Suprapubic skin (tissue), 4 donors: ENCODE measurements around the gene PABPN1L. TPM values are rescaled to one million over a fixed set of nuclear protein-coding genes. Genes with fewer than 3 reads are reported as not detected.

ENCODE experiments used
- DNase-seq, 2 donors: peaks; one replicate each; pipeline ENCODE4 v3.0.0-alpha.2; 2019; ENCODE audit warnings: low spot score in 2 of 2
- H3K27ac ChIP-seq: fragments of 200-600 bp; sonication (generic); one replicate; pipeline ENCODE4 v1.5.1; 2019
- H3K27me3 ChIP-seq: fragments of 200-600 bp; sonication (generic); one replicate; pipeline ENCODE4 v1.5.1; 2019
- H3K36me3 ChIP-seq: fragments of 200-600 bp; sonication (generic); one replicate; pipeline ENCODE4 v1.5.1; 2019
- H3K4me1 ChIP-seq: fragments of 200-600 bp; sonication (generic); one replicate; pipeline ENCODE4 v1.5.1; 2019
- H3K4me3 ChIP-seq: fragments of 200-600 bp; sonication (generic); one replicate; pipeline ENCODE4 v1.5.1; 2019; ENCODE audit warnings: mild to moderate bottlenecking
- H3K9me3 ChIP-seq: fragments of 200-600 bp; sonication (generic); one replicate; pipeline ENCODE4 v1.5.1; 2019
- EP300 ChIP-seq: sonication (generic); formaldehyde crosslinking; IDR thresholded peaks from one replicate; pipeline ENCODE4 v1.6.1; 2017; ENCODE audit warnings: antibody characterized with exemption
- POLR2A ChIP-seq, 2 donors: fragments of 450-650 bp; IDR thresholded peaks; one replicate each; pipeline ENCODE4 v1.6.1; 2017; ENCODE audit warnings: antibody characterized with exemption in 2 of 2, mild to moderate bottlenecking in 2 of 2, moderate library complexity in 2 of 2
- POLR2AphosphoS5 ChIP-seq, 3 donors: sonication (generic); formaldehyde crosslinking; IDR thresholded peaks; one replicate each; pipeline ENCODE4 v1.6.1; 2017; ENCODE audit warnings: antibody characterized with exemption in 3 of 3
- WGBS: methylation state at CpG from one replicate; pipeline ENCODE4 v1.1.5; 2018; 5-methylcytosine and 5-hydroxymethylcytosine counted together
- total RNA-seq, 4 donors: library from RNA; depleted of rRNA; stranded (reverse); fragments of >200 nt; gene quantifications; one replicate each; pipeline ENCODE4 v1.1.0, GENCODE V29; 2016
- TF ChIP-seq, protein P1 (sequence below), 2 donors: fragments of 200-600 bp in 1 of 2; fragments of 450-650 bp in 1 of 2; sonication (generic) in 1 of 2; IDR thresholded peaks; one replicate each; pipeline ENCODE4 v1.5.1; 2016 to 2019; ENCODE audit warnings: antibody characterized with exemption in 2 of 2, mild to moderate bottlenecking in 1 of 2, moderate library complexity in 1 of 2

PABPN1L gene
- total RNA-seq, 4 donors from 2014 or later: not detected

DNA sequence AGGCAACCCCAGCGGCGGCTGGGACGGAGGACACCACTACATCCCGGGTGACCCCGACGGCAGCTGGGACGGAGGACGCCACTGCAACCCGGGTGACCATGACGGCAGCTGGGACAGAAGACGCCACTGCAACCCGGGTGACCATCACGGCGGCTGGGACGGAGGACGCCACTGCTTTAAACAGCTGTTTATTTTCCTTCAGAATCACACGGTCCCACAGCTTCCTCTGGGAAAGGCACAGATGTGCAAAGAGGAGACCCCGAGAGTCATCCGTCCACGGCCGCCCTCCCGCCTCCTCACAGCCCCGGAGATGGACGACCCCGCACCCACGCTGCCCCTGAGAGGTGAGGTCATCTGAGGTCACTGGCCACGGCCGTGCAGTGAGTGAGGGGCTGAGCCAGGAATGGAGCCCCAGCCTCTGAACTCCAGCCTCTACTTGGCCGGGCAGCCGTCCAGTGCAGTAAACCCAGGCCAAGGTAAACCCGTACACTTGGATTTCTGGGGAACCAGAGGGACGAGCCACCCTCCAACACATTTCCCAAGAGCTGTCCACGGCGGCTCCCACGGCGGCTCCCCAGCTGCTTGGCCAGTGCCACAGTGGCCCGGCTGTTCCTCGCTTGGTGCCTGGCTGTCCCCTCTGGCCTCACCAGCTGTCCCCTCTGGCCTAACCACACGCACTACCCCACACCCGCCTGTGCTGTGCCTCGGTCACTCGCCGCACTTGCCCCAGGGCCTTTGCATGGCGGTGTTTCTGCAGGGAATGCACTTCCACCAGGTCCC is 43.2 kb upstream of the PABPN1L start:
- TF ChIP-seq POLR2A (IDR thresholded peaks at IDR 0.05): no peak
- TF ChIP-seq, protein P1, sequence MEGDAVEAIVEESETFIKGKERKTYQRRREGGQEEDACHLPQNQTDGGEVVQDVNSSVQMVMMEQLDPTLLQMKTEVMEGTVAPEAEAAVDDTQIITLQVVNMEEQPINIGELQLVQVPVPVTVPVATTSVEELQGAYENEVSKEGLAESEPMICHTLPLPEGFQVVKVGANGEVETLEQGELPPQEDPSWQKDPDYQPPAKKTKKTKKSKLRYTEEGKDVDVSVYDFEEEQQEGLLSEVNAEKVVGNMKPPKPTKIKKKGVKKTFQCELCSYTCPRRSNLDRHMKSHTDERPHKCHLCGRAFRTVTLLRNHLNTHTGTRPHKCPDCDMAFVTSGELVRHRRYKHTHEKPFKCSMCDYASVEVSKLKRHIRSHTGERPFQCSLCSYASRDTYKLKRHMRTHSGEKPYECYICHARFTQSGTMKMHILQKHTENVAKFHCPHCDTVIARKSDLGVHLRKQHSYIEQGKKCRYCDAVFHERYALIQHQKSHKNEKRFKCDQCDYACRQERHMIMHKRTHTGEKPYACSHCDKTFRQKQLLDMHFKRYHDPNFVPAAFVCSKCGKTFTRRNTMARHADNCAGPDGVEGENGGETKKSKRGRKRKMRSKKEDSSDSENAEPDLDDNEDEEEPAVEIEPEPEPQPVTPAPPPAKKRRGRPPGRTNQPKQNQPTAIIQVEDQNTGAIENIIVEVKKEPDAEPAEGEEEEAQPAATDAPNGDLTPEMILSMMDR (IDR thresholded peaks at IDR 0.05): no peak
- TF ChIP-seq POLR2AphosphoS5 (IDR thresholded peaks at IDR 0.05): no peak
- no peak for TF ChIP-seq EP300
- no peak for DNase-seq

DNA sequence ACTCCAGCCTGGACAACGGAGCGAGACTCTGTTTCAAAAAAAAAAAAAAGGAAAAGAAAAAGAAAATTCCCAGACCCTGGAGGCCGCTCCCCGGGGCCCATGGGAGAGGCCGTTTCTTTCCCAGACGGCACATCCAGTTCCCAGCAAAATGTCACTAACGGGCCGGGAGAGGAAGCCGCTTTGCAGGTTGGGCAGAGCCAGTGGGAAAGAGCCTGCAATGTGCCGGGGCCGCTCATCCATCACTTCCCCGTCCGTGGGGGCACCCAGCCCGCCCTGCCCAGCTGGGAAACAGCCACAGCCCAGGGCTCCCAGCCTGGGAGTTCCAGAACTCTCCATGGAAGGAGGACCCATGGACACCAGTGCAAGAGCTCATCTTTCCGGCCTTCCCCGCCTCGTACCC is 41.8 kb upstream of the PABPN1L start:
- H3K9me3 ChIP-seq: no peaks in the 10 kb centered on the region
- no peak overlapping the region for H3K4me3 ChIP-seq
- H3K27me3 ChIP-seq: no peaks in the 10 kb centered on the region
- 75% methylated on average over 14 of the region's 17 CpGs for WGBS
- no peaks in the 10 kb centered on the region for H3K36me3 ChIP-seq
- no peak overlapping the region for H3K27ac ChIP-seq
- H3K4me1 ChIP-seq: peaks cover 9% of the 10 kb centered on the region
- TF ChIP-seq, protein P1 (IDR thresholded peaks at IDR 0.05): no peak
- no peak for TF ChIP-seq EP300
- TF ChIP-seq POLR2AphosphoS5 (IDR thresholded peaks at IDR 0.05): no peak
- no peak for TF ChIP-seq POLR2A (IDR thresholded peaks at IDR 0.05)
- DNase-seq: no peak

More for the DNA sequence above, 43.2 kb upstream of the PABPN1L start:
- no peaks in the 10 kb centered on the region for H3K36me3 ChIP-seq
- peaks cover 11% of the 10 kb centered on the region for H3K4me1 ChIP-seq
- no peak overlapping the region for H3K4me3 ChIP-seq
- WGBS: 83% methylated on average over 27 of the region's 44 CpGs
- H3K9me3 ChIP-seq: no peaks in the 10 kb centered on the region
- H3K27ac ChIP-seq: no peak overlapping the region
- H3K27me3 ChIP-seq: no peaks in the 10 kb centered on the region

DNA sequence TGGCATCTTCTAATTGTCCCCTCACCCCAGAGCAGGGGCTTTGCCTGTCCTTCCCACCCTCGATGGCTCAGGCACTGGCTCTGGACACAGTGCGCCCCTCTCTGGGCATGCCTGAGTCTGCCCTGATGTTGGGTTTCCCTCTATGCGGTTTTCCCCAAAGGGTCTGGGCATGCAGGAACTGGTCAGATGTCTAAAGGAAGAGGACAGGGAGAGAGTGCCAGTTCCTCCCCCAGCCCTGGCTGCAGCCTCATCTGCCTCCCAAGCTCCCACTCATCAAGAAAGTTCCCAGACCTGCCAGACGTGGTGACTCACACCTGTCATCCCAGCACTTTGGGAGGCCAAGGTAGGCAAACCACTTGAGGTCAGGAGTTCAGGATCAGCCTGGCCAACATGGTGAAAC is 41.3 kb upstream of the PABPN1L start:
- Histone ChIP-seq H3K36me3 (no peaks in the 10 kb centered on the region), H3K4me1 (peaks cover 9% of the 10 kb centered on the region), H3K9me3 (no peaks in the 10 kb centered on the region), H3K4me3 (no peak overlapping the region), H3K27ac (no peak overlapping the region), H3K27me3 (no peaks in the 10 kb centered on the region)
- WGBS: 73% methylated on average over 3 of the region's 4 CpGs
- DNase-seq: no peak
- TF ChIP-seq EP300: no peak
- TF ChIP-seq POLR2A (IDR thresholded peaks at IDR 0.05): no peak
- TF ChIP-seq, protein P1 (IDR thresholded peaks at IDR 0.05): no peak
- no peak for TF ChIP-seq POLR2AphosphoS5 (IDR thresholded peaks at IDR 0.05)

DNA sequence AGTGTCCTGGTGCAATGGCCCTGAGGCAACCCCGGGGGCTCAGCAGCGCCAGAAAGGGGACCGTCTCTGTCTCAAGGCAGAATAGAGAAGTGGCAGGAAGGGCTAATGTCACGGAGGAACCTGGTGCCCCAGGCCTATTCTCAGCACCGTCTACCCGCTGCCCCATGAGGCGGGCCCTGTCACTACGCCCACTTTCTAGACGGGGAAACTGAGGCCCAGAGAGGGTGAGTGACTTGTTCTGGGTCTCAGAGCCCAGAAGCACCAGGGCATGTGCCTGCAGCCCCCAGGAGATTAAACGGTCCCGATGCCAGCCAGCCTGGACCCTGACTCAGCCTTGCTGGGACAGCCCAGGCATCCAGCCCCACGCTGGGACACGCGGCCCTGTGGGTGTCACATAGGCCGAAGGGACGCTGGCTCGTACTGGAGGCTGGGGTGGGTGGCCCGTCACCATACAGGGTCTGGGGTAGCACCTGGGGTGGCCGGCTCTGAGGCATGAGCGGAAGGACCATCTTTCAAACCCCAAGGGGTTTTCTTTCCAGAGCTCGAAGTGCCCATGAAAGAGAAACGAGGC is 40.2 kb upstream of the PABPN1L start:
- no peak for DNase-seq
- Histone ChIP-seq H3K4me3 (no peak overlapping the region), H3K9me3 (no peaks in the 10 kb centered on the region), H3K27ac (no peak overlapping the region), H3K27me3 (no peaks in the 10 kb centered on the region), H3K4me1 (peaks cover 9% of the 10 kb centered on the region), H3K36me3 (no peaks in the 10 kb centered on the region)
- 82% methylated on average over 12 of the region's 22 CpGs for whole genome bisulfite sequencing
- TF ChIP-seq, protein P1 (IDR thresholded peaks at IDR 0.05): no peak
- TF ChIP-seq POLR2AphosphoS5 (IDR thresholded peaks at IDR 0.05): no peak
- no peak for TF ChIP-seq POLR2A (IDR thresholded peaks at IDR 0.05)
- no peak for TF ChIP-seq EP300

DNA sequence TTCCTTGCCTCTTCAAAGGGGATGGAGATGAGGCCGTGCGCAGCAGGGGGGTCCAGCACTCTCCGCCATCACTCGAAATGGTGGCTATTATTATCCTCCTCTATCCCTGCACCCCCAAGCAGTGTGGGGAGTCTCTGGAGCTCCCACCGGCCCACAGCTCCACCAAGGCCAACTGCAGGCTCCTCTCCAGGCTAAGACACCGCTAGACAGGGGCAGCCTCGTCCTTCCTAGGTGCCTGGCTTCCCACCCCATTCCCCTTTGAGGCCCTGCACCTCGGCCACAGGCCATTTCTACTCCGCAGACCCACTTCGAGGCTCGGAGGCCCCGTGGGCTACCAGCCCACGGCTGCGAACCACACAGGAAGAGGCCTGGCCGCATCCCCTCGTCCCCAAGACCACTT is 39.6 kb upstream of the PABPN1L start:
- Histone ChIP-seq H3K9me3 (no peaks in the 10 kb centered on the region), H3K4me1 (peaks cover 8% of the 10 kb centered on the region), H3K27ac (no peak overlapping the region), H3K4me3 (no peak overlapping the region), H3K27me3 (no peaks in the 10 kb centered on the region), H3K36me3 (no peaks in the 10 kb centered on the region)
- WGBS: 88% methylated on average over 15 of the region's 16 CpGs
- DNase-seq: no peak
- TF ChIP-seq EP300: no peak
- no peak for TF ChIP-seq POLR2AphosphoS5 (IDR thresholded peaks at IDR 0.05)
- TF ChIP-seq, protein P1 (IDR thresholded peaks at IDR 0.05): no peak
- TF ChIP-seq POLR2A (IDR thresholded peaks at IDR 0.05): no peak
